ENCODE results near the gene RASAL3.

The RASAL3 gene

DNA sequence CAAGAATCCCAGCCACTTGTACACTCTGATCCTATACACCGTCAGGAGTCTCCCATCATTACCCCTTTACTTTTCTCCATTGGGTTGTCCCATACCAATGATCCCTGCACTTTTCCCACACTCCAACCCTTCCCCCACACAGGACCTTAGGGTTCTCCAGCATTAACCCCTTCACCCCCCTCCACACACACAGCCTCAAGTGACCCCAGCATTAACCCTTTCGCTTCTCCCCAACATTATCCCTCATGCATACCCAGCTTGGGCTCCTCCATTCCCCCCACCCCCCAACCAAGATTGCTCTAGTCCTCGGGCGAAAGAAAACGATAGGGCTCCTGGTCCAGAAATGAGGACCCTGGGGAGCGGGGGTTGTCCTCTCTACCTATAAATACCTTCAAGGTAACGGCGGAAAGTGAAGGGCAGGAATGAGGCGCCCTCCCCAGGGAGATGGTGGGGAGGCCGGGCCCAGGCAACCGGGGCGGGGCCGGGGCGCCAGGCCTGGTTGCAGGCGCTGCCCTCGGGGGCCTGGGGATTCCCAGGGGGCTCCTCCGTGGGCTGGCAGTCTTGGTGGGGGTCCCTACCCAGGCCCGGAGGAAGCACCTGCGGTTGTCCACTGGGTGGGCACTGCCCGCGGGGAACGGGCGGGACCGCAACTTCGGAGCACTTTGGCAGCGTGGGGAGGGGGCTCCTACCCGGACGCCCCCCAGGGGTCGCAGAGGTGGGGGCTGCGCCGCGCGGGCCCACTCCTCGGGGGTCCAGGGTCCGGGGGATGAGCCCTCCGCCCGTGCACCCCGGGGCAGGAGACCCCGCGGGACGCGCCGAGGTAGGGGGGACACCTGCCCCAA is 15.3 kb downstream of the RASAL3 start:
- DNase-seq, result no peak

DNA sequence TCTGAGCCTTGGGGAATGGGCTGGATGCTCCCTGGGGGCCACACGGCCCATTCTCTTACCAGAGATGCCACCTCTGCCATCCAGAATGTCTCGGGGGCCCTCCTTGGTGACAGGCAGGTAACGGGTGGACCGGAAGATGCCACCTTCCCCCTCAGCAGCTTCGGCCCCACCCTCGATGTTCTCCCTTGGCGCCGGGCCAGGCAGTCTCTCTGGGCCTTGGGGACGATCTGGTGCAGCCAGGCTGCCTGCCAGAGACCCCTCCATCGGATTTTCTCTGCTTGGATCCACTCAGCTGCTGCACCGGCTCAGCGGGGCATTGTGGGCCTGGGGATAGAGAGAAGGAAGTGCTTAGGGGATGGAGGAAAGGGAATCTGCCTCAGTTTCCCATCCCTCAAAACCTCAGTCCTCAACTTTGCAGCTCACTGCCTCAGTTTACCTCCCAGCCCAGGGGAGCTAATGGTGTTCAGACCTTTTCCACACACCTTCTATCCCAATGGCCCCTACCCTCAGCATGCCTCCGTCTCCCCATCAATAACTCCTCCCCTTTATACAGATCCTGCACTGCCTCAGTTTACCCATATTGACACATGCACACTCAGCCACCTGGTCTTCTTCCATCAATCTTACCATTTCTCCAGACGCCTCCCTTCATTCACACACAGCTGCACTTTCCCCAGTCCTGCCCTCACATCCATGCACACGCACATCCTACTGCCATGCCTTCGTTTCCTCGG is 16.1 kb downstream of the RASAL3 start:
- no peak for DNase-seq

DNA sequence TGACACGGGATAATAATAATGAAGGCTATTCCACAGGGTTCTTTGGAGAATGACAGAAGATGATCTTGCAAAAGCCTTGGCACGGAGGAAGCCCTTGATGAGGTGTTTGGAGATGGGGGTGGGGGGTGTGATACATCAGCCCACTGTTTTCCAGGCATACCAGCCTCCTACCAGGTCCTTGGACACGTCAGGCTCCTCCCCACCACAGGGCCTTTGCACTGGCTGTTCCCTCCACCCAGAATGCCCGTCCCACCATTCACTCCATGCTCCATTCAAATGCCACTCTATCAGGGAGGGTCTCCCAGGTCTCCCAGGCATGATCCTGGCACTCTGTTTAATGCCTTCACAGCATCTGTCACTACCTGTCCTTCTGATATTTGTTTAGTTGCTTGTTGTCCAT is 17.3 kb downstream of the RASAL3 start:
- DNase-seq, result no peak

DNA sequence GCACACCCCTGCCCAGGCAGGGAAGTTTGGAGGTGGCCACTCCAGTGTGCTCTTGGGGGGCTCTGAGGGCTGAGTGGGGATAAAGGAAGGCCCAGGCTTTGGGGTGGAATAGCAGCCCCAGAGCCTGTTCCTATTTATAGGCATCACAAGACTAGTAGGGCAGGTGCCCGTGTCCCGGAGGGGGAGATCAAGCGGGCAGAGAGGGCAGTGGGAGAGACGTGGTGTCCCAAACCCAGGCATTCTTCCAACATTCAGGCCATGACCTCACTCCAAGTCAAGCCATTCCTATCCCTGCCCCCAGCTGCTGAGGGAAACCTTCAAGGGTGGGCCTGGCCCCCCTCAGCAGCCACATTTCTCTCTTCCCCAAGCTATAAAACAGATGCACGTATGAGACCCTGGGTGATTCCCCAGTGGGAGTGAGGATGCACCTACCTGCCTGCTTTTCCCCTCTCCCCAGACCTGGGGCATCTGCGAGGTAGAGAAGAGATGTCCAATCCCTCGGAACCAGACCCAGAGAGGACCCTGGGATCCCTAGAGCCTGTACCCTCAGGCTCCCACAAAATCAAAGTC is 18.5 kb downstream of the RASAL3 start:
- no peak for DNase-seq

DNA sequence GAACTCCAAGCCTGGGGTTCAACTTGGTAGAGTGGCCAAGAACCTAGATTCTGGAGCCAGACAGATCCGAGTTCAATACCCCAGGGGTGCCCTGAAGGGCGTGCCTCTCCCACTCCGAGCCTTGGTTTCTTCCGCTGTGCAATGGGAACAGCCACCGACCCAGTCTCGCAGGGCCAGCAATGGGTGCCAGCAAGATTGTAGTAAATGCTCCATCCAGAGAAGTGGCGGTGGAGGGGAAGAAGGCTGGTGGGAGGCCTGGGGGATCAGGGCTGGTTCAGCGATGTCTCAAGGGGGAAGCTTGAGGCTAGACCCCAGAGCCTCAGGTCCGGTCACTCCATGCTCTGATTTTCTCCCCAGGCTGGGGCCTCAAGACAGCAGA is 19.1 kb downstream of the RASAL3 start:
- no peak for DNase-seq

DNA sequence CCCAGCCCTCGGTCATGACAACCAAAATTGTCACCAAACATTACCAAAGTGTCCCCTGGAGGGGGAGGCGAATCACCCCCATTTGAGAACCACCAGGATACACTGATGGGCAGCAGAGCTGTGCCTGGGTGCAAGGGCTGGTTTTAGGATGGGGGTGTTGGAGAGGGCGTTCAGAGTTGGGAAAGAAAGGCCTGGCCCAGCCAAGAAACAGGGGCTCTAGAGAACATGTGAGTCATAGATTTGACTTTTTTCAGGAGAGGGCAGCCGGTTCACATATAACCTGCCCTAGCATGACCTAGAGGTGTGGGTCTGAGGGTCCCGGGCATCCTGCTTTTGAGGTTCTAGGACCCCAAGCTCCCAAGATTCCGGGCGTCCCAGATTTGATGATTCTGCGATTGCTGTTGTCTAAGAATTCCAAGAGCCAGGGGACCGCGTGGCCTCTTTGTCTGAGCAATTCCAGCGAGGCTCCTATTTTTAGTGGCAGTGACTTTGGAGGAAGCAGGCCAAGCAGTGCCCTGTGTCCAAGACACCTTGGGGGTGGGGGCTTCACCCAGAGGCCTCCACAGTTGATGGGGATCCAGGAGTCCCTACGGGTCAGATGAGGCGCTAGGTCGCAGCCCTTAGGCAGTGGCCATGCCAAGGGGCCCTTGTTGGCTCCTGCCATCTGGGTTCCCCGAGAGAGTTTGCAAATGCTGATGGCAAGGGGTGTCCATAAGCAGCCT is 19.7 kb downstream of the RASAL3 start:
- no peak for DNase-seq

DNA sequence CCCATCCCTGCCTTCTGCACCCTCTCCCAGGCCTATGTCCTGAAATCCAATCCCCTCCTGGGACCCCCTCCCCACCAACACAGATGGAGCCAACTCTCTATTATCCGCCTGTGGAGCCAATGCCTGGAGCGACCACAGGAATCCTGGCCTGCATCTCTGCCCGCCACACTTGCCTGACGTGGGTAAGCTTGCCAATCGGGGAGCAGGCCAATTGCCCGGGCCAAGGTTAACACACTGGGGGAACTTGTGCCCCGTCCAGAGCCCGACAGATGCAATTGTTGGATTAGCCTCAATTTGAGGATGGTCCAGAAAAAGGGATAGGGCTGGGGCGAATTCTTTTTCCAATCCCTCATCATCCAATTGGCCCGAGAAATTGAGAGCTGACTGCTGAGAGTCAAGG is 20.5 kb downstream of the RASAL3 start:
- DNase-seq, result no peak

DNA sequence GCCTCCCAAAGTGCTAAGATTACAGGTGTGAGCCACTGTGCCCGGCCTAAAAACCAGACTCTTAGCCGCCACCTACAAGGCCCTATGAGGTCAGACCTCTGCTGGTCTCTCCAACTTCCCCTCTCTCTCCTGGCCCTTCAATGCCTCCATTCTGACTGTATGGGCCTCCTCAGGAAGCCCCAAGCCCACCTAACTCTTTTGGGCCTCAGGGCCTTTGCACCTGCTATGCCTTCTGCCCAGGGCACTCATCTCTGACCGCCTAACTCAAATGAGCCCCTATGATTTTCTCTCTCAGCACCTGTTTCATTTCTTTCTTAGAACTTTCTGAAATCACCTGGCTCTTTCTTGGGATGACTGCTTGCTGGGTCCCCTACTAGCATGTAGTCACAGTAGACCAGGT is 21.0 kb downstream of the RASAL3 start:
- no peak for DNase-seq

DNA sequence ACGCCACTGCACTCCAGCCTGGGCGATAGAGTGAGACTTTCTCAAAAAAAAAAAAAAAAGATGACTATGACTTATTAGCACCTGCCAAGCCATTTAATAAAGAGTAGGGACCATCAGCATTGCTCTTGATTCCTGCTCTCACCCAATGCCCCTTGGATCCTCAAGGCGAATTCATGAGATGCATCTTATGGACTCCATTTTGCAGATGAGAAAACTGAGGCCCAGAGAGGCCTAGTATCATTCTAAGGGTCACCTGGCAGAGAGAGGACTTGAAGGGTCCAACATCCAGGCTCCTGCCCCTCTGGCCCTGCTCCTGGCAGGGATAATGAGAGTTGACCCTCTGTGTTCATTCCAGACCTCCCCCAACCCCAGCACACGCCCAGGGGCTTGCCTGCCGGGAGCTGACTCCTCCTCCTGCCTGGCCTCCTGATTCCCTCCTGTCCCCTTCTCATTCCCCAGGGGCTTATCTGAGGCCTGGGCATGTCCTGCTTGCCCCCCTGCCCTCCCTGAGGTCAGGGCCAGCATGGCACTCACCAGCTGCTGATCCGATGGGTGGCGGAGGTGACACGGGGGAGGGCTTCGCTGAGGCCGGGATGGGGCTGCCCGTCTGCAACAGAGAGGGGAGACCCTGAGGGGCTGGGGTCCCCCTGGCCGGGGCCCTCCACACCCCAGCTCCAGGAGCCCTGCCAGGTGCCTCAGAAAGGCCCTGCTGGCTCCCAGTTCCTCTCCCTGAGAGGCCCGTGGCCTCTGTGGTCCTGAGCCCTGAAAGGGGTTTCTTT is 22.0 kb downstream of the RASAL3 start:
- no peak for DNase-seq

DNA sequence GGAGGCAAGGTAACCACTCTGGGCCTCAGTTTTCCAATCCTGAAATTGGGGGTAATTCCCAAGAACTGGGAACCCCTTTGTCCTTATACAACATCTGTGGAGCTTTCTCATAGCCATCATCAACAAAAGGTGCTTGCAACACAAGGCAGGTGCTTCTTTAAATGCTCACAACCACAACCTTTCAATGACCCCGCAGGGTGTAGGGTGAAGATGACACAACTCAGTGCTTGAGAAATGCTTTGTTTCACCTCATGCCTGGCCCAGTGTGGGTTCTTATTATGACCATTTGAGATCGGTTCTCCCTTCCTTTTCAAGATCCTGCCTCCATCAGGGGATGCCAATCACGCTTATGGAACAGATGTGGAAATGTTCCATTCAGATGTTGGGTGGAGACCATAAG is 23.0 kb downstream of the RASAL3 start:
- no peak for DNase-seq

DNA sequence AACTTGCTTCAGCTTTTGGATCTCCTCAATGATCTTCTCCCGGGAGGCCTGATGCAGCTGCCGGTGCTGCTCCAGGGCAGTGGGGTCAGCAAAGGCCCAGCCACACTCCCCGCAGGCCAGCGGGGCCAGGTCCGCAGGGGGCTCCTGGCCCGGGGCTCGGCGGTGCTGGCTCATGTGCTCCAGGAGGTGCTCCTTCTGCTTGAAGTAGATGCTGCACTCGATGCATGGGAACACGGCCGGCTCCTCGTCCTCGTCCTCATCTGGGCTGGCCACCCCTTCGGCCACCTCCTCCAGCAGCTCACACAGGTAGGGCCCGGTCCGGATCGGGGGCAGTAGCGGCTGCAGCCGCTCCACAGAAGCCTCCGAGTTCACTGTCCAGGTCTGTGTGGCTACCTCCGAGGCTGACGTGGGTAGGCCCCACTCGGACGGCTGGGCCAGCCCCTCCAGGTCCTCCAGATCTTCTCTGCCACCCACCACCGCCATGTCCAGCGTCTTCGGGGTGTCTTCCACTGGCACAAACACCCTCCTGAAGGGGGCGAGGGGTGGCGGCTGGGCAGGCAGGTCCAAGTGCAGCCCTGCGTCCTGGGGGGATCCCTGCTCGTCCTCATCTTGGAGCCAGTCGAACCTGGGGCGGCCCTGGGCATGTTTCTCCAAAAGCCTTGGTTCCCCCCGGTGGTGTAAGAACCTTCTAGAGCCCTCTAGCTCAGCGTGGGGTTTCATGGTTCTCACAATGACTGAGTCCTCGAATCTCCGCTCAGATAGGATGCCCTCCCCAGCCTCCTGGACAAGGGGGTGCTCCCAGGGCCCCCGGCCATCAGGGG is 24.3 kb downstream of the RASAL3 start:
- DNase-seq, result no peak

DNA sequence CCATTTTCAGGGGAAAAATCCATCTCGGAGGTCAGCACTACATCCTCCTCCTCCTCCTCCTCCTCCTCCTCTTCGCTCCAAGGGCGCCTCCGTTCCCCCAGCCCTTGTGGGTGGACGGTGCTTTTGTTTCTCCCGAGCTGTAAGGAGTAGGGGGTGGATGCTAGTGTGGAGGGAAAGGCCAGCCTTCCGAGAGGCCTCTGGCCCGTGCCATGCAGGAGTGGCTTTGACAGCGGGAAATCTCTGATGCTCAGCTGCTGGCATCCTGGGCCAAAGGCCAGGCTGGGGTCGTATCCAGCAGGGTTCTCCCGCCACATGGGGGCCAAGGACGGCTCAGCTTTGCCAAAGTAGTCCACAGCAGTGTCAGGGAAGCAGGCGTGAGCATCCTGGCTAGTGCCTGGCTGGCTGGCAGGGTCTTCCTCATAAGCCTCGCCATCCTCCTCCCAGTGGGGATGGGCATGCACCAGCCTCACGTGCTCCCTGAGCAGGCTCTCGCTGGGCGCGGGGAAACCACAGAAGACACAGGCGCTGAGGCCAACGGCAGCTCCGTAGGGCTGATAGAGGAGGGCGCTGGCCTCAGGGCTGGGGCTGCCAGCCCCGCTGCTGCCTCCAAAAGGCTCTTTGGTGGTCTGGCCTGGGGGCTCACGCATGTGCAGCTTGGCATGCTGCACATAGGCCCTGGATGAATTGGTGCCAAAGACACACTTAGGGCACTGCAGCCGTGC is 25.1 kb downstream of the RASAL3 start:
- DNase-seq, result no peak

DNA sequence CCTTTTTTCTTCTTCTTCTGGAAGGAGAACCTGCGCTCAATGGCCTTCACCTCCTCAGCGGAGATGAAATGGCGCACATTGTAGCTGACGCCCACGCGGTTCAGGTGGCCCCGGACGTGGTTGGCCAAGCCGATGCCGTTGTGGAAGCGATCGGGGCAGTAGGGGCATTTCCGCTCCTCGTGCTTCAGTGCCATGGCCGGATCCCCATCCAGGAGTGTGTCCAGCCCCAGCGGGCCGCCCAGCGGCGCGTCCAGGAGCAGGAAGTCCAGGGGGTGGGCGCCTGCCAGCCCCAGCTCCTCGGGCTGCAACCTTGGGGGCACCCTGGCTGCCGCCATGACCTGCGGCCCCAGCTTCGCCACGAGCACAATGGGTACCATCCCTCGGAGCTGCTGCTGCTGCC is 25.8 kb downstream of the RASAL3 start:
- no peak for DNase-seq

DNA sequence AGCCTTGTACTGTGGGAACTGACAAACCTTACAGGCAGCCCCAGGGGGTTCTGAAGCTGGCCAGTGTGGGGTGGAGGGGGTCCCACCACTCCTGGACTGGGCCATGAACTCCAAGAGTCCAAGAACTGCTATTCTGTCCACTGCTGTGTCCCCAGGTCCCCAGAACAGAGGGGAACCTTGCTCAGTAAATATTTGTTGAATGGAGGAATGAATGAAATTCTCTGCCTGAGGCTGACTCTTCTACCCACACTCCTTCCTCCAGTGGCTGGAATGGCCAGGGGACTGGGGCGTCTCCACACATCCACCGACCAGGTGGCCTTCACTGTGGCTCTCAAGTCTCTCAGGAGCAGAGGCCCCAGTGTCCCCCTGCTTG is 26.2 kb downstream of the RASAL3 start:
- no peak for DNase-seq

DNA sequence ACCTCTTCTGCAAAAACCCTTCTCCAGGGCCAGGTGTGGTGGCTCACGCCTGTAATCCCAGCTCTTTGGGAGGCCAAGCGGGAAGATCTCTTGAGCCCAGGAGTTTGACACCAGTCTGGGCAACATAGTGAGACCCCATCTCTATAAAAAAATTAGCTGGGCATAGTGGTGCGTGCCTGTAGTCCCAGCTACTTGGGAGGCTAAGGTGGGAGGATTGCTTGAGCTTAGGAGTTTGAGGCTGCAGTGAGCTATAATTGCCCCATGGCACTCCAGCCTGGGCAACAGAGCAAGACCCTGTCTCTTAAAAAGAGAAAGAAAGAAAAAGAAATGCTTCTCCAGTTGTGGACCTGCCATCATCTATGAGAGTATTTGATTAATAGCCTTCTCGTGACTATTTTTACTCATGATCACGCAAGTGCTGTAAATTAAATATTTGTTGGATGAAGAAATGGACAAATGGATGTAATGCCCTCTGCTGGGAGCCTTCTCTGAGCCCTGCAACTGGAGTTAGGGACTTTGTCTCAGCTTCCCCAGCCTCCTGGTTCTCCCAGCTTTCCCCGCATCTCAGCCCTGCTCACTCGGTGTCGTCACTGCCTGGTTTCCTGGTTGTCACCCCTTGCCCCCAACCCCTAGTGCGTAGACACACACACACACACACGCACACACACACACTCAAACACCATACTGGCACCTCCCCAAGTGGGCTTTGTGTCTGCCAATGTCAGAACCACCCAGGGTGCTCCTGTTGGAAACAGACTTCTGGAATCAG is 26.8 kb downstream of the RASAL3 start:
- no peak for DNase-seq

DNA sequence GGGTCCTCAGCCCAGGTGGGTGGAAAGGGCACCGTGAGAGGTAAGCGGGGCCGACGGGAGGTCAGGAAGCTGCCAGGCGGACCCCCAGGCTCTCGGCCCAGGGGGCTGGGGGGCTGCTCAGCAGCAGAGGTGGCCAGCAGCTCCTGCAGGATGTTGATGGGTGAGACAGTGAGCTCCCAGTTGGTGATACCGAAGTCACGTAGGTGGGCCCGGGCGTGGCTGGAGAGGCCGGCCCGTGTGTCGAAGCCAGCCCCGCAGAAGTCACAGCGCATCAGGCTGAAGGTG is 27.6 kb downstream of the RASAL3 start:
- no peak for DNase-seq

DNA sequence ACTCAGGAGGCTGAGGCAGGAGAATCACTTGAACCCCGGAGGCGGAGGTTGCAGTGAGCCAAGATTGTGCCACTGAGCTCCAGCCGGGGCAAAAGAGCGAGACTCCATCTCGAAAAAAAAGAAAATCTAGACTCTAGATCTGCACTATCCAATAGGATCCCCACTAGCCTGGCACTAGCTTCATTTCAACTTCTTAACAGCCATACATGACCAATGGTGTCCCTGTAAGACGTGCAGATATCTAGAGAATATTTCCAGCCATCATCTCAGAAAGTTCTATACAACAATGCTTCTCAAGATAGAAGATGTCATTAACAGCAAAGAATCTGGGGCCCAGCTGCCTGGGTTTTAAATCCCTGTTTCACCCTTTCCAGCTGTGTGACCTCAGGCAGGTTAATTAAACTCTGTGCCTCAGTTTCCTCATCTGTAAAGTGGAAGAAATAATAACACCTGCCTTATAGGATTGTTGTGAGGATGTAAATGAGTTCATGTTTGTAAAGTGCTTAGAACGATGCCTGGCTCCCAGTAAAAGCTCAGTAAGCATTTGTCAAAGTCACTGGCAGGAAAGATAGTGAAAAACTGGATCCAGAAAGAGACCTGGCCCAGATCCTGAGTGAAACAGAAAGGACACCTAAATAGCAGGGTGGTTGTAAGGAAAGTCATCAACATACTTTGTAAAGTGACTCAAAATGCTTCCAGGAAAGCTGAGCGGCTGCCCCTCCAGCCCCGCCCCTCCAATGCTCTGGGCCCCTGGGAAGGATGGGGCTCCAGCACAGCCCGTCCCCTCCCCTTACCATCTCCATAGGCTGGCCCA is 28.1 kb downstream of the RASAL3 start:
- DNase-seq, result no peak

DNA sequence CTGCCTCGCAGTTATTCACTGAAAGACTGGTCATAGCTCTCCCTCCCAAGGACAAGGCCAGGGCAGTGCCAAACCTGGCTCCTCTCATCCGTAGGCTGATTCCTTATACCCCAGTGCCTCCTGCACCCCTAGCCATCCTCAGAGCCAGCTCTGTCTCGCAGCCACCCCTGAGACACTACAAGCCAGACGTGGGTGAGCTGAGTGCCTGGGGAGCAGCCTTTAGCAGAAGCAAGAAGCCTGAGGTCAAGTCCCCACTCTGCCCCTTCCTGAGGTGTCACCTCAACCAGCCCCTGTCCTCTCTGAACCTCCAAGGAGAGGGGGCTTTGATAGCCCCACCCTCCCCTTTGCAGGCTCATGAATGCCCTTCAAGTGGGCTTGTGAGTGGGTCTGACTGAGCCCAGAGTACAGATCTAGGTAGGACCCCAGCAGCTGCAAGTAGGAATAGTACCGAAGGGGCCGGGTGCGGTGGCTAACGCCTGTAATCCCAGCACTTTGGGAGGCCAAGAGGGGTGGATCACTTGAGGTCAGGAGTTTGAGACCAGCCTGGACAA is 30.8 kb downstream of the RASAL3 start:
- no peak for DNase-seq
